Measurements from ENCODE around the gene ENTHD1. TPM values are rescaled to one million over a fixed set of nuclear protein-coding genes. Genes with fewer than 3 reads are reported as not detected.

Gene ENTHD1
- total RNA-seq, 1 donor from 2014 or later = 4.9 TPM

- no peak for DNase-seq (ENCODE audit: low spot score)
- intact Hi-C loops (cut with DNase I) = no loop called here
These were observed 78.7 kb downstream of the ENTHD1 start for GRCh38 chr22:39814899-39815298.

GRCh38 chr22:39809772-39810557 is 83.6 kb downstream of the ENTHD1 start:
- intact Hi-C loops (cut with DNase I) = no loop called here
- DNase-seq (ENCODE audit: low spot score) = no peak

More at GRCh38 chr22:39814899-39815298, 78.7 kb downstream of the ENTHD1 start:
- ATAC-seq = no peak

GRCh38 chr22:39808081-39808480 is 85.5 kb downstream of the ENTHD1 start:
- intact Hi-C loops (cut with DNase I) = no loop called here
- ATAC-seq (no peak), DNase-seq (ENCODE audit: low spot score) (no peak)

More at GRCh38 chr22:39809772-39810557, 83.6 kb downstream of the ENTHD1 start:
- ATAC-seq = no peak

DNA sequence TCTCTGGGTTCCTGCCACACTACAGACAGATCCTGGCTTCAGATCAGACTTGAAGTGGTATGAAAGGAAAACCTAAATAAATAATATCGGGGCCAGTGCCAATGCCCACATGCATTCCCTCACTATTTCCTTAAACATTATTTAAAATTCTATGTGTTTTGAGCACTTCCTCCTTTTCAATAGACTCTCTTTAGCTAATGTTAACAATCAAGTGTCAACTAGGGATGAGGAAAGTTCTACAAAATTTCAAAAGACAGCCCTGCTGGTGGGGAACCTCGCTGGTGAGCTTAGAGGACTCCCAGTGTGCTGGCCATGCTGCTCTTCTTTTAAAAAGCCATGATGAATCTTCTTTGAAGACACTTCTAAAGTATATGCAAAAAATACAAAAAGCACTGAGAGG is 87.5 kb downstream of the ENTHD1 start:
- no peak for ATAC-seq
- no peak for DNase-seq (ENCODE audit: low spot score)
- intact Hi-C loops (cut with DNase I) = no loop called here

DNA sequence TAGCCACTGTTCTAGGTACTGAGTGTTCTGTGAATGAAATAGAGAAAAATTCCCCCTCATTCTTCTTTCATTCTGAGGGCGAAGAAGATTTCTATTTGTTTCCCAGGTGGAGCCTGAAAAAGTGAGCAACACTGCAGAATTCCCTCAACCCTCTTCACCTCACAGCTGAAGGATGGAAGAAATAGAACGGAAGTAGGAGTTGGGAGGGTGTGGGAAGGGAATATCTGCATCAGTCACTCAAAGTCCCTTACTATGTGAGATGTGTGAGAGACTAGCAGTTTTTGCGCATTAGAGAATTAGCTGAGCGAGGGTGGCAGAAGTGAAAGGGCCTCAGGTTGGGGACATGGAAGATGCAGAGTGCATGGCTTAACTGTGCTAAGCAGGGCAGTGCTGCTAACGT is 88.4 kb downstream of the ENTHD1 start:
- ATAC-seq (no peak), DNase-seq (ENCODE audit: low spot score) (no peak)
- intact Hi-C loops (cut with DNase I) = no loop called here

- ATAC-seq (no peak), DNase-seq (ENCODE audit: low spot score) (no peak)
- intact Hi-C loops (cut with DNase I) = no loop called here
These were observed 90.9 kb downstream of the ENTHD1 start for GRCh38 chr22:39802682-39803081.

- ATAC-seq (no peak), DNase-seq (ENCODE audit: low spot score) (no peak)
- intact Hi-C loops (cut with DNase I) = no loop called here
These were observed 92.6 kb downstream of the ENTHD1 start for GRCh38 chr22:39800790-39801520.

DNA sequence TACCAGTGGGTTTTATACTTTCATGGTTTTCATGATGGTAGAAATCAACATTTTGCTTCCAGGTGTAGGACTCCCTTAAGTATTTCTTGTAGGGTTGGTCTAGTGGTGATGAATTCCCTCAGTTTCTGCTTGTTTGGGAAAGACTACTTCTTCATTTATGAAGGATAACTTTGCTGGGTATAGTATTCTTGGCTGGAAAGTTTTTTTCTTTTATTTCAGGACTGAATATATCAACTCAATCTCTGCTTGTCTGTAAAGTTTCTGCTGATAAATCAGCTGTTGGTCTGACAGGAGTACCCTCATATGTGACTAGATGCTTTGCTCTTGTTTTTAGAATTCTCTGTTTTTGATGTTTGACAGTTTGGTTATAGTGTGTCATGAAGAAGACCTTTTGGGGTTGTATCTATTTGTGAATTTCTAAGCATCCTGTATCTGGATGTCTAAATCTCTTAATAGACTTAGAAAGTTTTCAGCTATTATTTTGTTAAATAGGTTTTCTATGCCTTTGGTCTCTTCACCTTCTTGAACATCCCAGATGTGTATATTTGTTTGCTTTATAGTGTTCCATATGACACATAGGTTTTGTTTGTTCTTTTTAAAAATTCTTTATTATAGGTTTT is 95.9 kb downstream of the ENTHD1 start:
- DNase-seq (ENCODE audit: low spot score) (no peak), ATAC-seq (no peak)
- intact Hi-C loops (cut with DNase I) = no loop called here

DNA sequence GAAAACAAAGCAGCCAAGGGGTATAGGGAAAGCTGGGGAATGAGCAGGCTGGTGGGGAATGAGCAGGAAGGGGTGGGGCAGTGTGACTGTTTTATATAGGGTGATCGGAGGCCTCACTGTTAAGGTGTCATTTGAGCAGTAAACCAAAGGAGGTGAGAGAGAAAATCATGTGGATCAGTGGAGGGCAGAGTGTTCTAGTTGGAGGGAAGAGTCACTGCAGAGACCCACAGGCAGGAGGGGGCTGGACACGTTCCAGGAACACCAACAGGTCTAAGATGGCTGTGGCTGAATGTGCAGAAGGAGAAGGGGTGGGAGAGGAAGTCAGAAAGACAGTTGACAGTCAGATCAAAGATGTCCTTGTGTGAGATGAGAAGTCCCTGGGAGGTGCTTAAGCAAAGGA is 103.8 kb downstream of the ENTHD1 start:
- no peak for ATAC-seq
- DNase-seq (ENCODE audit: low spot score) = no peak
- intact Hi-C loops (cut with DNase I) = no loop called here

GRCh38 chr22:39785232-39785631 is 108.3 kb downstream of the ENTHD1 start:
- intact Hi-C loops (cut with DNase I) = no loop called here
- DNase-seq (ENCODE audit: low spot score) = no peak

GRCh38 chr22:39777716-39778454 is 115.7 kb downstream of the ENTHD1 start:
- no peak for DNase-seq (ENCODE audit: low spot score)
- ATAC-seq = no peak

More at GRCh38 chr22:39785232-39785631, 108.3 kb downstream of the ENTHD1 start:
- ATAC-seq = no peak

GRCh38 chr22:39776295-39777009 is 117.1 kb downstream of the ENTHD1 start:
- intact Hi-C loops (cut with DNase I) = no loop called here
- no peak for ATAC-seq

More at GRCh38 chr22:39777716-39778454, 115.7 kb downstream of the ENTHD1 start:
- intact Hi-C loops (cut with DNase I) = no loop called here

GRCh38 chr22:39773976-39774539 is 119.5 kb downstream of the ENTHD1 start:
- DNase-seq (ENCODE audit: low spot score) (no peak), ATAC-seq (no peak)
- intact Hi-C loops (cut with DNase I) = no loop called here

More at GRCh38 chr22:39776295-39777009, 117.1 kb downstream of the ENTHD1 start:
- DNase-seq (ENCODE audit: low spot score) = no peak

DNA sequence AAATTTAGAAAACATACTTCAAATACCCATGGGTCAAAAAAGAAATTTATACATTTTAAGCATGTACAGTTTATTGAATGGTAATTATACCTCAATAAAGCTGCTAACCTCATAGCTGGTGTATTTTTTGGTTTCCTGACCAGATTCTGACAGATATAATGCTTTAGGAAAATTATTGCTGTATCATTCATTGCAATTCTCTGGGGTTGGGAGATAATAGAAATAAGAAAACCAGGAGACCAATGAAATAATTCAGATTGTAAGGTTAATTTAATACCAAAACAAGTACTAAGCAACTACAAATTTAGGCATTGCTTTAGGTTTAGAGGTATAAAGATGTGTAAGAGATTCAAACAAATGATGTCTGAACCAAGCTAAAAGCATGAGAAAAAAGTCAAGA is 120.1 kb downstream of the ENTHD1 start:
- DNase-seq (ENCODE audit: low spot score) = no peak
- intact Hi-C loops (cut with DNase I) = no loop called here
- ATAC-seq = no peak

DNA sequence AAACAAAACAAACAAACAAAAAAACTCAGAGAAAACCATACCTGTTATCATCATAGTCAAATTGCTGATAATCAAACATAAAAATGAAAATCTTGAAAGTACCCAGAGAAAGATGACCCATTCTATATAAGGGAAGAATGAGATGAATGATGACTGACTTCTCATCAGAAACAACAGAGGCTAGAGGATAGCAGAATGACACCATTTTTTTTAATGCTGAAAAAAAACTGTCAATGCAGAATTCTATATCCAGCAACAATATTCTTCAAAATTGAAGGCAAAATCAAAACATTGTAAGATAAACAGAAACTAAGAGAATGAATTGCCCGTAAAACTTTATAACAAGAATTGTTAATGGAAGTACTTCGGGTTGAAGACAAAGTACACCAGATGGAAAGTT is 122.1 kb downstream of the ENTHD1 start:
- intact Hi-C loops (cut with DNase I) = no loop called here
- ATAC-seq = no peak
- DNase-seq (ENCODE audit: low spot score) = no peak

DNA sequence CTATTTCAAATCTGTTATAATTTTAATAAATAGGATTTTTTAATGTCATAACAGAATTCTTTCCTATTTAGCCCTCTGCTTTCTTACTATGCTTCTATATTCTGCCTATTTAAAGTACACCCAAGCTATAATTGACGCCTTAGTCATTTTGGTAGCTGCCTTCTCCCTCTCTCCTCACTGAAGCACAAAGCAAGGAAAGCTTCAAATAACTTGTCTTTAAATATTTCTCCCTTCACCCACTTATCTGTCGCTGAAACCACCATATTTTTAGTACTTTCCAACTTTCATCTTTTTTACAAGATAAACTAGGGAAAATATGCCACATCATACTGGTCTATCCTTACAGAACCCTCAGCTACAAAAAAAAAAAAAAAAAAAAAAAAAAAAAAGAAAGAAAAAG is 127.9 kb downstream of the ENTHD1 start:
- no peak for ATAC-seq
- intact Hi-C loops (cut with DNase I) = no loop called here
- no peak for DNase-seq (ENCODE audit: low spot score)

- ATAC-seq (no peak), DNase-seq (ENCODE audit: low spot score) (no peak)
- intact Hi-C loops (cut with DNase I) = no loop called here
These were observed 128.5 kb downstream of the ENTHD1 start for GRCh38 chr22:39765046-39765445.

DNA sequence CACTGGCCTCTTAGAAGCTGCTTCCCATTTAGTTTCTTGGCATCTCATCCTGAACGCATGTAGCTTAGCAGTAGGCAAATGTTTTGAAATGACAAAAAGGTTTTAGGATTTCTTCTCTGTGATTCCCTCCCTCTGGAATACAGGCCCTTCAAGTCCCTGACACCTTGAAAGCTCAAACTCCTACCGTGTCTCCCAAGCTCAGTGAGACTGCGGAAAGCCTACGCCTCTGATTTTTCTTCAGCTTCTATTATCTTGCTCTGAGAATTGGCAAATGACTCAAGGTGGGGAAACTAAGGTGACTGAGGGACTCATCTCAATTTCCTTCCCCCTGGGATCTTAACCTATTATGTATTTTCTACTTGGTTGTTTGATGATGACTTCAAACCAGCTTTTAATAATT is 130.3 kb downstream of the ENTHD1 start:
- ATAC-seq (no peak), DNase-seq (ENCODE audit: low spot score) (no peak)
- intact Hi-C loops (cut with DNase I) = no loop called here
